ENCODE results near the gene SLC22A14.

SLC22A14 gene

DNA sequence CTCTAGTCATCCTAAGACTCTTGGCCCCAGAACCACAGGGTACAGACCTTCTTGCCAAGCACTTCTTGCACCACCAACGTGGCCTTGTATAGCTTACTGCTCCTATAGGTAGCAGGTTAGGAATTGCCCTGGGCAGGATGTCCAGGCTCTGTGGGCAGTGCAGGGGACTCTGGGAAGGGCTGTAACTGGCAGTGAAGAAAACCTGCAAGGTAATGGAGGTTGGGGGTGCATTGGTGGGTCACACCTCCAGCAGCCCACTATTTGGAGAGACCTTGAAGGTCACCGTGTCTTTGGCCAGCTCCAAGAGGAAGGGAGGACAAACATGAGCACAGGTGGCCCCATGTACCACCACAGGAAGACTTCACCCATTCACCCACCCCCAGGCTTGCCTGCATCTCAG is 43.2 kb downstream of the SLC22A14 start:
- Histone ChIP-seq H3K36me3 (ENCODE audit: control insufficient read depth, insufficient read depth, low read length) (no peaks in the 10 kb centered on the region), H3K27ac (ENCODE audit: low read depth, low read length, severe bottlenecking) (no peak overlapping the region), H3K9me3 (ENCODE audit: control insufficient read depth, low read length) (peaks cover 4% of the 10 kb centered on the region), H3K4me1 (ENCODE audit: control insufficient read depth, insufficient read depth, low read length, poor library complexity, severe bottlenecking) (no peaks in the 10 kb centered on the region), H3K4me3 (ENCODE audit: extremely low read depth, insufficient read depth, low read length, poor library complexity, severe bottlenecking) (no peak overlapping the region)
- 57 to 83% methylated on average over 1 to 2 of the region's 2 CpGs for WGBS, 2 experiments (ENCODE audit: insufficient coverage in 2 of 2)

DNA sequence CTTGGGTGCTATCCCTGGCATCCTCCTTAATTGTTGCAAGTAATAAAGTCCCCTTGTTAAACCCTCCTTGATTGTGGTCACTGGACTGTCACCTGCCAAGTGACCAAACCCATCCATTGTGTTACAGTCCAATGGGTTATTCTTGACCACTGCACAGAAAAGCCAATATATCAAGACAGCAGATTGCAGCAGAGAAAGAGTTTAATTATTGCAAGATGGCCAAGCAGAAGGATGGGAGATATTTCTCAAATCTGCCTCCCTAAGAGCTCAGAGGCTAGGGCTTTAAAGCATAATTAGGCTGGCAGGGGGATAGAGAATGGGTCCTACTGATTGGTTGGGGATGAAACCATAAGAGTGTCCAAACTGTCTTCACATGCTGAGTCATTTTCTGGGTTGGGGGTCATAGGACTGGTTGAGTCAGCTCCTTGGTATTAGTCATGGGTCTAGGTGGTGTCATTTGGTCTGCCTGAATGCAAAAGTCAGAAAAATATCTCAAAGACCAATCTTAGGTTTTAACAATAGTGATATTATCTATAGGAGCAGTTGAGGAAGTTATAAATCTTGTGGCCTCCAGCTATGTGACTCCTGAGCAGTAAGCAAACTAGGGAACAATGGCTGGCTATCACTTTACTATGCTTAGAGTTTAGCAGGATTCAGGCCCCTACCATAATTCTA is 45.4 kb downstream of the SLC22A14 start:
- H3K4me1 ChIP-seq (ENCODE audit: control insufficient read depth, insufficient read depth, low read length, poor library complexity, severe bottlenecking) = no peaks in the 10 kb centered on the region
- H3K4me3 ChIP-seq (ENCODE audit: extremely low read depth, insufficient read depth, low read length, poor library complexity, severe bottlenecking) = no peak overlapping the region
- no peaks in the 10 kb centered on the region for H3K36me3 ChIP-seq (ENCODE audit: control insufficient read depth, insufficient read depth, low read length)
- peaks cover 4% of the 10 kb centered on the region for H3K9me3 ChIP-seq (ENCODE audit: control insufficient read depth, low read length)
- H3K27ac ChIP-seq (ENCODE audit: low read depth, low read length, severe bottlenecking) = no peak overlapping the region

DNA sequence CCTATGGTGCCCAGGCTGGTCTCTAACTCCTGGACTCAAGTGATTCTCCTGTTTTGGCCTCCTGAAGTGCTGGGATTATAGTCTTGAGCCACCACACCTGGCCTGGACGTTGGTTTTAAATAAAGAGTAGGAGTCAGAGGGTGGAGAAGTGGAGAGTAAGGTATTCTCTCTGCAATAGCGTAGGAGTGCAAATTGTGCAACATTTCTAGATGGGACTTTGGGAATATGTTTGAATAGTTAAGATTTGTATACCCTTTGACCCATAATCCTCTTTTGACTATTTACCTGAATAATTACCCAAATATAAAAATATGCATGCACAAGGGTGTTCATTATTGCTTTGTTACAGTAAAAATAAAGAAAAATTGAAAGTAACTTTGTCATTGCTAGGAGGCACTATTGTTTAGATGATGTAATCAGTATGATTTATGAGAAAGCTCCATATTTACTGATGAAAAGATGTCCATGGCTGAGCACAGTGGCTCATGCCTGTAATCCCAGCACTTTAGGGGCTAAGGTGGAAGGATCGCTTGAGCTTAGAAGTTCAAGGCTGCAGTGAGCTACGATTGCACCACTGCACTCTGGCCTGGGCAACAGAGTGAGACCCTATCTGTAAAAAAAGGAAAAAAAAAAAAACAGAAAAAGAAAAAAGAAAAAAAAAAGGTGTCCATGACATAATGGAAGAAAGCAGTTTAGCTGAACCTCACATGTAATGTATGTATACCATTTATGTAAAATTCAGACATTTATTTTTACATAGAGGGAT is 49.3 kb downstream of the SLC22A14 start:
- Histone ChIP-seq H3K4me1 (ENCODE audit: control insufficient read depth, insufficient read depth, low read length, poor library complexity, severe bottlenecking) (no peaks in the 10 kb centered on the region), H3K27ac (ENCODE audit: low read depth, low read length, severe bottlenecking) (no peak overlapping the region), H3K4me3 (ENCODE audit: extremely low read depth, insufficient read depth, low read length, poor library complexity, severe bottlenecking) (no peak overlapping the region), H3K36me3 (ENCODE audit: control insufficient read depth, insufficient read depth, low read length) (no peaks in the 10 kb centered on the region), H3K9me3 (ENCODE audit: control insufficient read depth, low read length) (peaks cover 4% of the 10 kb centered on the region)
- WGBS, 2 experiments (ENCODE audit: insufficient coverage in 2 of 2) = 79 to 92% methylated on average over 2 of the region's 4 CpGs

DNA sequence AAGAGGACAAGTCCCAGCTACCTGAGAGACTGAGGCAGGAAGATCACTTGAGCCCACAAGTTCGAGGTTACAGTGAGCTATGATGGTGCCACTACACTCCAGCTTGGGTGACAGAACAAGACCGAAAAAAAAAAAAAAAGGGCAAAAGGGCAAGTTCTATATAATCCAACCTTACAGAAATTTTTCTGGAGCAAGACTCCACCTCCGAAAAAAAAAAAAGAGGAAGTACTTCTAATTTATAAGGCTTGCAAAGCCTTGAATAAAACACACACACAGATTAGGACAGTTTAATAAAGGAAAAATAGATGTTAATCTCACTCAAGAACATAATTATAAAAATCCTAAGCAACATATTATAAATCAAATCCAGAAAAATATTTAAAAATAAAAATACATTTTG is 50.1 kb downstream of the SLC22A14 start:
- Histone ChIP-seq H3K4me3 (ENCODE audit: extremely low read depth, insufficient read depth, low read length, poor library complexity, severe bottlenecking) (no peak overlapping the region), H3K36me3 (ENCODE audit: control insufficient read depth, insufficient read depth, low read length) (no peaks in the 10 kb centered on the region), H3K27ac (ENCODE audit: low read depth, low read length, severe bottlenecking) (no peak overlapping the region), H3K4me1 (ENCODE audit: control insufficient read depth, insufficient read depth, low read length, poor library complexity, severe bottlenecking) (no peaks in the 10 kb centered on the region), H3K9me3 (ENCODE audit: control insufficient read depth, low read length) (peaks cover 3% of the 10 kb centered on the region)
- 80 to 100% methylated on average over 1 of the region's 3 CpGs for WGBS, 2 experiments (ENCODE audit: insufficient coverage in 2 of 2)

DNA sequence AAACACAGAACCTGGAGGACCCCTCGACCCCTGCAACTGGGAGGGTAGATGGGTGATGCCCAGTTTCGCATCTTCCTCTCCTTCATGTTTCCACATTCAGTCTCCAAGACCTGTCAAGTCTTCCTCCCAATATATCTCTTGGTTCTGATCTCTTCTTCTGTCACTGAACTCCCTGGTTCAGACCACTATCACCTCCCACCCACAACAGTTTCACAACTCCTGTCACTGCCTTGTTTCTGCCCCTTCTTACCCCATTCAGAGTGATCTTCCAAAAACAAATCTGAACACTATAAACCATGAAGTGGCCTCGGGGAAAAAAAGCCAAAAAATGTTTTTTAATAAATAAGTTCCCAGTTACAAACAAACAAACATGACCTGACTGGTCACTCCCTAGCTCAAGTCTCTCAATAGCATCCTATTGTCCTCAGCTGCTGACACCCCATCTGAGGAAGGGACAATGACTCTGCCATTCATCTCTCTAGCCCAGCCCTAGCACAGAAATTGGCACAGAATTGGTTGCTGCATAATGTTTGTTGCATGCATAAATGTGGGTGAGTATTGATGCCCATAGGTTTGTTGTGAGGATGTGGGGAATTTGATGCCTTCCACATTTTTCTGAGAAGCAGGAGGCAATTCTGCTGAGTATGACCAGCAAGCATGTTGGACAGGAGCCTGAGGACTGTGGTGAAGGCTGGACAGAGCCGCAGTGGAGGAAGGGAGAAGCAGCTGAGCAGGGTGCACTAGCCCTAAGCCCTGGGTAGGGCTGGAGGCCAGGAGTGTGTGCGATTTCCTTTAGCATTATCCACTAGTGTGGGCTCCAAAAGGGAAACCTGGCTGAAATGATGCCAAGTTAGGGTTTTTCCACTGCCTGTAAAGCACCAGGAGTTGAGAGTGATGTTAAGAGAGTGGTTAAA is 52.3 kb downstream of the SLC22A14 start:
- Histone ChIP-seq H3K27ac (ENCODE audit: low read depth, low read length, severe bottlenecking) (no peak overlapping the region), H3K4me3 (ENCODE audit: extremely low read depth, insufficient read depth, low read length, poor library complexity, severe bottlenecking) (no peak overlapping the region), H3K36me3 (ENCODE audit: control insufficient read depth, insufficient read depth, low read length) (no peaks in the 10 kb centered on the region), H3K9me3 (ENCODE audit: control insufficient read depth, low read length) (no peaks in the 10 kb centered on the region), H3K4me1 (ENCODE audit: control insufficient read depth, insufficient read depth, low read length, poor library complexity, severe bottlenecking) (no peaks in the 10 kb centered on the region)
- WGBS, 2 experiments (ENCODE audit: insufficient coverage in 2 of 2) = 83 to 85% methylated on average over 3 to 4 of the region's 5 CpGs

DNA sequence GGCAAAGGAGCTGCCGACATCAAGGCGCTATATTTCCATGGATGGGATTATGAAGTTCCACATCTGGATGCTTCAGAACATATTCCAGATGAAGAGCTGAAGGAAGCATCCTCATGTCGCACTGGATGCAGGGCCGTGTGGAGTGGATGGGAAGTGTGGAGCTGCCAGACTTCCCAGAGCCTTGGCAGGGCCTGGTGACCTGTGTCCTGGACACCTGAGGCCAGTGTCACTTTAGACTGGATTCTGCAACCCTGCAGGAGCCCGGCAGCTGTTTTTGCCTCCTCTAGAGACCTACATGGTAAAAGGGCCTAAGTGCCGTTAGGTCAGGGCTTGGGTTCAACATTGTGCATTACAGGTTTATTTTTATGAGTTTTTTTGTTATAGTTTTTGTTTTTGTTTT is 53.2 kb downstream of the SLC22A14 start:
- Histone ChIP-seq H3K4me1 (ENCODE audit: control insufficient read depth, insufficient read depth, low read length, poor library complexity, severe bottlenecking) (no peaks in the 10 kb centered on the region), H3K36me3 (ENCODE audit: control insufficient read depth, insufficient read depth, low read length) (no peaks in the 10 kb centered on the region), H3K4me3 (ENCODE audit: extremely low read depth, insufficient read depth, low read length, poor library complexity, severe bottlenecking) (no peak overlapping the region), H3K27ac (ENCODE audit: low read depth, low read length, severe bottlenecking) (no peak overlapping the region), H3K9me3 (ENCODE audit: control insufficient read depth, low read length) (no peaks in the 10 kb centered on the region)
- WGBS, 2 experiments (ENCODE audit: insufficient coverage in 2 of 2) = 86 to 94% methylated on average over 6 of the region's 6 CpGs

DNA sequence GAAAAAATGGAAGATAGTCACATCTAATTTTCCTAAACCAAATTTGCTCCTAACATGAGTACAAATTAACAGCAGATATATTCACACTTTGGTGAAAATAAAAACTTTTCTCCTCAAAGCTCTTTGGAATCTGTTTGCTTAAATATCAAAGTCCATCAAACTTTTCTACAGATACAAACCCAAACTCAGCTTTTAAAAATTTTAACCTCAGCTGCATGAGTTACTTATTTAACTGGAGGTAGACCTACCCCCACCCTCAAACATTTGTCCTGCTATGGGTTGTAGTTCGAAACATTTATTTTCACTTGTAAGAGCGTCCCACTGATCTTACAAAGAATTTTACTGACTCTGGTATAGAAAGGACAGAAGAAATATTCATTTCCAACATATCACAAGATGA is 55.6 kb downstream of the SLC22A14 start:
- no peak overlapping the region for H3K4me3 ChIP-seq (ENCODE audit: extremely low read depth, insufficient read depth, low read length, poor library complexity, severe bottlenecking)
- no peaks in the 10 kb centered on the region for H3K36me3 ChIP-seq (ENCODE audit: control insufficient read depth, insufficient read depth, low read length)
- H3K27ac ChIP-seq (ENCODE audit: low read depth, low read length, severe bottlenecking) = no peak overlapping the region
- H3K4me1 ChIP-seq (ENCODE audit: control insufficient read depth, insufficient read depth, low read length, poor library complexity, severe bottlenecking) = no peaks in the 10 kb centered on the region
- H3K9me3 ChIP-seq (ENCODE audit: control insufficient read depth, low read length) = no peaks in the 10 kb centered on the region
- no CpG with 5 or more reads among the region's 2 CpGs for WGBS, 2 experiments (ENCODE audit: insufficient coverage in 2 of 2)

DNA sequence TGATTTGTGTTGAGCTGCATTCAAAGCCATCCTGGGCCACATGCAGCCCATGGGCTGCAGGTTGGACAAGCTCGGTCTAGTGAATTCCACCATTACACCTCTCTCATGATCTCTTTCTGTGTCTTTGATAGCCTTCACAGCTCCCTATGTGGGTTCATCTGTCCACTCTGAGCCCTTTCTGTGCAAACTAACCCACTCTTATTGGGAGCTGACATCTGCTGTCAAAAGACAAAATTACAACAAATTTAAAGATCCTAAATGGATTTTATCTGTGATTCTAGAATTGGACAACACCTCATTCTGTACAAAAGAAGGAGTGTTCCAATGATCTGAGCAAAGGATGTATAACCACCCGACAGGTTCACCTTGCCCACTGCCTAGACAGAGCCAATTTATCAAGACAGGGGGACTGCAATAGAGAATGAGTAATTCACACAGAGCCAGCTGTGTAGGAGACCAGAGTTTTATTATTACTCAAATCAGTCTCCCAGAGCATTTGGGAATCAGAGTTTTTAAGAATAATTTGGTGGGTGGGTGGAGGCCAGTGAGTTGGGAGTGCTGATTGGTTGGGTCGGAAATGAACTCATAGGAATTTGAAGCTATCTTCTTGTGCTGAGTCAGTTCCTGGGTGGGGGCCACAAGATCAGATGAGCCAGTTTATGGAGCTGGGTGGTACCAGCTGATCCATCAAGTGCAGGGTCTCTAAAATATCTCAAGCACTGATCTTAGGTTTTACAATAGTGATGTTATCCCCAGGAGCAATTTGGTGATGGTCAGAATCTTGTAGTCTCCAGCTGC is 61.9 kb downstream of the SLC22A14 start:
- Histone ChIP-seq H3K4me3 (ENCODE audit: extremely low read depth, insufficient read depth, low read length, poor library complexity, severe bottlenecking) (no peak overlapping the region), H3K9me3 (ENCODE audit: control insufficient read depth, low read length) (peaks cover 5% of the 10 kb centered on the region), H3K27ac (ENCODE audit: low read depth, low read length, severe bottlenecking) (no peak overlapping the region), H3K36me3 (ENCODE audit: control insufficient read depth, insufficient read depth, low read length) (no peaks in the 10 kb centered on the region), H3K4me1 (ENCODE audit: control insufficient read depth, insufficient read depth, low read length, poor library complexity, severe bottlenecking) (no peaks in the 10 kb centered on the region)
- 91% methylated on average over 2 to 3 of the region's 3 CpGs for WGBS, 2 experiments (ENCODE audit: insufficient coverage in 2 of 2)

DNA sequence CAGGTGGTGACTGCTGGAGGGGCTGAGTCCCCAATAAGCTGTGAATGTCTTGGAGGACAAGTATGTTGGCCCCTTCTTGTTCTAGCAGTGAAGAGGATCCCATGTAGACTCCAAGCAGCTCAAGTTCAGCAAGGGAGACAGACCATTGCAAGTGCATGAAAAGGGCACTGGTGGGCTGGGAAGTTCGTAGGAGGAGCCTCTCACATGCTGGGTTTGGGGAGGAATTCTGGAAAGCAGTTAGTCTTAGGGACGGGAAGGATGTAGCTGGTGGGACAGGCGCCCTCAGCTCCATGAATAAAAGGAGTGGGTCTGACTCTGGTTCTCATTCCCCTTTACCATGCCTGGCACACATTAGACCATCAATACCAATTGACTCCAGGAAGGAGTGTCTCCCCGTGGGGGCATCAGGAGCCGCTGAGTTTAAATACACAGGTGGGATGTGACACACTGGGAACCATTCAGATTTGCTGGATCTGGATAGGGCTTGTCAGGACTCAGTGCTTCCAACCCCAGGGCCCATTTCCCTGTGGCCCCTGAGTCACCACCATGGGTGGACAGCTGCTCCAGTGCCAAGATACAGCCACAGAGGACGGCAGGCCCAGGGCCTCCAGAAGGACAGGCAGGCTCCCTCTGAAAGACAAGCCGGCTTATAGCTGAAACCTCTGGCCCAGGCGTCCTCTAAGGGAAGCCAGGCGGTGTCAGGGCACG is 63.9 kb downstream of the SLC22A14 start:
- peaks cover 5% of the 10 kb centered on the region for H3K9me3 ChIP-seq (ENCODE audit: control insufficient read depth, low read length)
- H3K4me3 ChIP-seq (ENCODE audit: extremely low read depth, insufficient read depth, low read length, poor library complexity, severe bottlenecking) = no peak overlapping the region
- H3K27ac ChIP-seq (ENCODE audit: low read depth, low read length, severe bottlenecking) = no peak overlapping the region
- 31 to 37% methylated on average over 8 to 9 of the region's 10 CpGs for WGBS, 2 experiments (ENCODE audit: insufficient coverage in 2 of 2)
- H3K36me3 ChIP-seq (ENCODE audit: control insufficient read depth, insufficient read depth, low read length) = no peaks in the 10 kb centered on the region
- no peaks in the 10 kb centered on the region for H3K4me1 ChIP-seq (ENCODE audit: control insufficient read depth, insufficient read depth, low read length, poor library complexity, severe bottlenecking)

All from mesodermal cell (in vitro differentiated cells).